Measurements from ENCODE around the gene MYG1. TPM values are rescaled to one million over a fixed set of nuclear protein-coding genes. Genes with fewer than 3 reads are reported as not detected.
A peak's percentile ranks its signal among the peaks of the same experiment; 100 is the strongest.

The MYG1 gene
- total and polyA plus RNA-seq, 2 of the 13 experiments (the other 11 are each of a cell fraction or from before 2014, with no cell fraction given), result 38.6 to 58.0 TPM

GRCh38 chr12:53251477-53252348 is 47.8 kb upstream of the MYG1 start (continued):
- TF ChIP-seq ZNF292 (CRISPR knock-in tag; IDR thresholded peaks at IDR 0.05; ENCODE audit: borderline replicate concordance, low read depth) (no peak), ZNF572 (CRISPR knock-in tag; IDR thresholded peaks at IDR 0.05) (no peak), SP140L (CRISPR knock-in tag; IDR thresholded peaks at IDR 0.05; ENCODE audit: borderline replicate concordance) (no peak), ZSCAN29 (CRISPR knock-in tag; conservative IDR thresholded peaks at IDR 0.05) (no peak), SRSF9 (IDR thresholded peaks at IDR 0.05; ENCODE audit: borderline replicate concordance, insufficient read depth, low read depth, low read length, poor library complexity, severe bottlenecking) (no peak), ONECUT2 (CRISPR knock-in tag; IDR thresholded peaks at IDR 0.05) (no peak), PHF5A (CRISPR knock-in tag; IDR thresholded peaks at IDR 0.05; ENCODE audit: low read depth, unreplicated experiment) (no peak), ZNF441 (CRISPR knock-in tag; IDR thresholded peaks at IDR 0.05; ENCODE audit: borderline replicate concordance) (no peak), ATAD3A (CRISPR knock-in tag; IDR thresholded peaks at IDR 0.05) (no peak), CENPBD1 (CRISPR knock-in tag; IDR thresholded peaks at IDR 0.05; ENCODE audit: borderline replicate concordance, low read depth) (no peak), ZNF709 (CRISPR knock-in tag; IDR thresholded peaks at IDR 0.05) (no peak), TEAD3 (CRISPR knock-in tag; optimal IDR thresholded peaks at IDR 0.05; ENCODE audit: borderline replicate concordance) (peak; percentile 40), SMAD1 (CRISPR knock-in tag; IDR thresholded peaks at IDR 0.05; ENCODE audit: borderline replicate concordance, low read depth) (no peak), JUNB (CRISPR knock-in tag; IDR thresholded peaks at IDR 0.05; ENCODE audit: borderline replicate concordance) (no peak), SIN3B (IDR thresholded peaks at IDR 0.05; ENCODE audit: low read length) (peak; percentile 47; the same call in 1 of the 2 replicates), ZNF264 (CRISPR knock-in tag; IDR thresholded peaks at IDR 0.05) (peak; percentile 48; the same call in 1 of the 2 replicates), KDM1A (CRISPR knock-in tag; IDR thresholded peaks at IDR 0.05) (no peak), ZKSCAN1 (IDR thresholded peaks at IDR 0.05; ENCODE audit: low read length) (no peak), ZNF687 (CRISPR knock-in tag; IDR thresholded peaks at IDR 0.05) (peak; percentile 83), CAMTA2 (CRISPR knock-in tag; IDR thresholded peaks at IDR 0.05; ENCODE audit: borderline replicate concordance) (no peak), SMARCC2 (IDR thresholded peaks at IDR 0.05) (no peak), MLLT10 (CRISPR knock-in tag; IDR thresholded peaks at IDR 0.05) (no peak), ZBTB21 (CRISPR knock-in tag; IDR thresholded peaks at IDR 0.05) (no peak), HMG20B (CRISPR knock-in tag; conservative IDR thresholded peaks at IDR 0.05) (no peak), SPEN (CRISPR knock-in tag; IDR thresholded peaks at IDR 0.05; ENCODE audit: low read depth) (peak; percentile 60; the same call in 1 of the 2 replicates), KDM3A (CRISPR knock-in tag; IDR thresholded peaks at IDR 0.05; ENCODE audit: low read depth) (no peak), RFX5 (IDR thresholded peaks at IDR 0.05; ENCODE audit: low read depth, low read length) (no peak), ISL2 (CRISPR knock-in tag; IDR thresholded peaks at IDR 0.05) (peak; percentile 64; the same call in 1 of the 2 replicates)

All from HepG2 (cell line).